ENCODE data around the gene ABHD5.

The ABHD5 gene

GRCh38 chr3:43748179-43748578, 57.4 kb downstream of the ABHD5 start:
- Mint-ChIP-seq H3K9me3 (peaks cover 13% of the 10 kb centered on the region), H3K27me3 (peaks cover 3% of the 10 kb centered on the region), H3K4me3 (no peak overlapping the region), H3K27ac (no peak overlapping the region), H3K4me1 (no peaks in the 10 kb centered on the region), H3K36me3 (ENCODE audit: low read depth) (no peaks in the 10 kb centered on the region)
- ATAC-seq: no peak
- no peak for DNase-seq

- no peaks in the 10 kb centered on the region for H3K36me3 Mint-ChIP-seq (ENCODE audit: low read depth)
- H3K4me3 Mint-ChIP-seq: no peak overlapping the region
- no peaks in the 10 kb centered on the region for H3K4me1 Mint-ChIP-seq
- no peak overlapping the region for H3K27ac Mint-ChIP-seq
- DNase-seq (no peak), ATAC-seq (no peak)
- peaks cover 3% of the 10 kb centered on the region for H3K27me3 Mint-ChIP-seq
- peaks cover 13% of the 10 kb centered on the region for H3K9me3 Mint-ChIP-seq
Observed at GRCh38 chr3:43748645-43749044, 57.9 kb downstream of the ABHD5 start.

GRCh38 chr3:43752905-43753304, 62.2 kb downstream of the ABHD5 start:
- Mint-ChIP-seq H3K27me3 (peaks cover 3% of the 10 kb centered on the region), H3K4me1 (peaks cover 27% of the 10 kb centered on the region), H3K36me3 (ENCODE audit: low read depth) (no peaks in the 10 kb centered on the region), H3K4me3 (no peak overlapping the region), H3K9me3 (no peaks in the 10 kb centered on the region), H3K27ac (no peak overlapping the region)
- DNase-seq (no peak), ATAC-seq (no peak)

- DNase-seq (no peak), ATAC-seq (no peak)
- peaks cover 3% of the 10 kb centered on the region for H3K27me3 Mint-ChIP-seq
- H3K9me3 Mint-ChIP-seq: no peaks in the 10 kb centered on the region
- H3K4me1 Mint-ChIP-seq: peaks cover 33% of the 10 kb centered on the region
- no peaks in the 10 kb centered on the region for H3K36me3 Mint-ChIP-seq (ENCODE audit: low read depth)
- no peak overlapping the region for H3K4me3 Mint-ChIP-seq
- no peak overlapping the region for H3K27ac Mint-ChIP-seq
Observed at GRCh38 chr3:43753741-43754715, 63.3 kb downstream of the ABHD5 start.

- H3K36me3 Mint-ChIP-seq (ENCODE audit: low read depth): no peaks in the 10 kb centered on the region
- peak overlapping the region; percentile 33 for H3K27ac Mint-ChIP-seq
- H3K27me3 Mint-ChIP-seq: peaks cover 3% of the 10 kb centered on the region
- DNase-seq (no peak), ATAC-seq (peak; percentile 78)
- no peaks in the 10 kb centered on the region for H3K9me3 Mint-ChIP-seq
- H3K4me3 Mint-ChIP-seq: no peak overlapping the region
- H3K4me1 Mint-ChIP-seq: peaks cover 33% of the 10 kb centered on the region
Observed at GRCh38 chr3:43755516-43756200, 64.9 kb downstream of the ABHD5 start.

- Mint-ChIP-seq H3K36me3 (ENCODE audit: low read depth) (no peaks in the 10 kb centered on the region), H3K9me3 (no peaks in the 10 kb centered on the region), H3K27me3 (no peaks in the 10 kb centered on the region), H3K4me3 (no peak overlapping the region), H3K27ac (no peak overlapping the region), H3K4me1 (peaks cover 33% of the 10 kb centered on the region)
- ATAC-seq: no peak
- DNase-seq: no peak
Observed at GRCh38 chr3:43757666-43758321, 67.1 kb downstream of the ABHD5 start.

- no peak for DNase-seq
- Mint-ChIP-seq H3K27ac (no peak overlapping the region), H3K36me3 (ENCODE audit: low read depth) (no peaks in the 10 kb centered on the region), H3K4me1 (peaks cover 33% of the 10 kb centered on the region), H3K27me3 (no peaks in the 10 kb centered on the region), H3K4me3 (no peak overlapping the region), H3K9me3 (no peaks in the 10 kb centered on the region)
- no peak for ATAC-seq
Observed at GRCh38 chr3:43758592-43759225, 68.0 kb downstream of the ABHD5 start.

GRCh38 chr3:43759297-43759782, 68.6 kb downstream of the ABHD5 start:
- H3K27me3 Mint-ChIP-seq: no peaks in the 10 kb centered on the region
- no peaks in the 10 kb centered on the region for H3K9me3 Mint-ChIP-seq
- H3K4me3 Mint-ChIP-seq: no peak overlapping the region
- peak; percentile 57 for ATAC-seq
- no peak overlapping the region for H3K27ac Mint-ChIP-seq
- H3K4me1 Mint-ChIP-seq: peaks cover 33% of the 10 kb centered on the region
- no peaks in the 10 kb centered on the region for H3K36me3 Mint-ChIP-seq (ENCODE audit: low read depth)
- no peak for DNase-seq

GRCh38 chr3:43759938-43760337, 69.2 kb downstream of the ABHD5 start:
- no peak for ATAC-seq

GRCh38 chr3:43760938-43761337, 70.2 kb downstream of the ABHD5 start:
- Mint-ChIP-seq H3K27me3 (no peaks in the 10 kb centered on the region), H3K4me3 (no peak overlapping the region), H3K4me1 (peaks cover 17% of the 10 kb centered on the region), H3K27ac (no peak overlapping the region), H3K36me3 (ENCODE audit: low read depth) (no peaks in the 10 kb centered on the region), H3K9me3 (no peaks in the 10 kb centered on the region)
- DNase-seq (no peak), ATAC-seq (no peak)

More at GRCh38 chr3:43759938-43760337, 69.2 kb downstream of the ABHD5 start:
- Mint-ChIP-seq H3K27ac (no peak overlapping the region), H3K36me3 (ENCODE audit: low read depth) (no peaks in the 10 kb centered on the region), H3K27me3 (no peaks in the 10 kb centered on the region), H3K9me3 (no peaks in the 10 kb centered on the region), H3K4me3 (no peak overlapping the region), H3K4me1 (peaks cover 27% of the 10 kb centered on the region)
- no peak for DNase-seq

GRCh38 chr3:43762451-43762850, 71.7 kb downstream of the ABHD5 start:
- no peak for ATAC-seq
- H3K4me3 Mint-ChIP-seq: no peak overlapping the region

GRCh38 chr3:43764056-43764455, 73.3 kb downstream of the ABHD5 start:
- Mint-ChIP-seq H3K4me1 (peaks cover 2% of the 10 kb centered on the region), H3K27me3 (no peaks in the 10 kb centered on the region), H3K27ac (no peak overlapping the region), H3K4me3 (no peak overlapping the region), H3K36me3 (ENCODE audit: low read depth) (no peaks in the 10 kb centered on the region), H3K9me3 (no peaks in the 10 kb centered on the region)
- no peak for DNase-seq
- ATAC-seq: no peak

More at GRCh38 chr3:43762451-43762850, 71.7 kb downstream of the ABHD5 start:
- no peaks in the 10 kb centered on the region for H3K36me3 Mint-ChIP-seq (ENCODE audit: low read depth)
- no peak overlapping the region for H3K27ac Mint-ChIP-seq
- no peak for DNase-seq
- H3K27me3 Mint-ChIP-seq: no peaks in the 10 kb centered on the region
- no peaks in the 10 kb centered on the region for H3K9me3 Mint-ChIP-seq
- H3K4me1 Mint-ChIP-seq: peaks cover 10% of the 10 kb centered on the region

- no peaks in the 10 kb centered on the region for H3K9me3 Mint-ChIP-seq
- H3K27ac Mint-ChIP-seq: no peak overlapping the region
- ATAC-seq (no peak), DNase-seq (no peak)
- H3K36me3 Mint-ChIP-seq (ENCODE audit: low read depth): no peaks in the 10 kb centered on the region
- no peak overlapping the region for H3K4me3 Mint-ChIP-seq
- peaks cover 6% of the 10 kb centered on the region for H3K4me1 Mint-ChIP-seq
- peaks cover 3% of the 10 kb centered on the region for H3K27me3 Mint-ChIP-seq
Observed at GRCh38 chr3:43764471-43764870, 73.7 kb downstream of the ABHD5 start.

GRCh38 chr3:43765521-43765971, 74.8 kb downstream of the ABHD5 start:
- no peaks in the 10 kb centered on the region for H3K9me3 Mint-ChIP-seq
- peaks cover 3% of the 10 kb centered on the region for H3K27me3 Mint-ChIP-seq
- ATAC-seq: no peak
- peaks cover 15% of the 10 kb centered on the region for H3K4me1 Mint-ChIP-seq
- H3K36me3 Mint-ChIP-seq (ENCODE audit: low read depth): no peaks in the 10 kb centered on the region
- DNase-seq: no peak
- H3K27ac Mint-ChIP-seq: no peak overlapping the region
- H3K4me3 Mint-ChIP-seq: no peak overlapping the region
